ENCODE measurements around the gene PARD3. TPM values are rescaled to one million over a fixed set of nuclear protein-coding genes. Genes with fewer than 3 reads are reported as not detected.

PARD3 gene
- total RNA-seq, 1 donor from 2014 or later = 97.8 TPM

DNA sequence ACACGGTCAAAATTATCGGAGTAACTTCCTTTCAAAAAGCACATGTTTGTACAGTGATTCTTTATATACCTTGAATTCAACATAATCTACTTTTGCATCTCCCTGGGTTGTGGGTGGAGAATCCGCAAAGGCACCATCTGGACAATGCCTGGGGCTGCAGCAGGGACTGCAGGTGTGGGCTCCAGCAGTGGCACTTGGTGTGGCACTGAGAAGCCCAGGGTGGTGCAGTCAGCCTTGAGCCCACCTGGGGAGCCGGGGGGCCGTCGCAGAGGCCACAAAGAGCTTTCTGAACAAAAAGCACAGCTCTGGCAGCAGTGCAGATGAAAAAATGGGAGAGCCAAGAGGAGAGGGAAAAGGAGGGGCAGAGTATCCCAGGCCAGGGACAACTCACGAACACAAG is 22.2 kb downstream of the PARD3 start:
- no peak overlapping the region for H3K4me3 ChIP-seq (ENCODE audit: low read depth, low read length)
- DNase-seq (ENCODE audit: low read depth) = no peak
- TF ChIP-seq CTCF (conservative IDR thresholded peaks at IDR 0.05; ENCODE audit: low read depth, low read length) = no peak

DNA sequence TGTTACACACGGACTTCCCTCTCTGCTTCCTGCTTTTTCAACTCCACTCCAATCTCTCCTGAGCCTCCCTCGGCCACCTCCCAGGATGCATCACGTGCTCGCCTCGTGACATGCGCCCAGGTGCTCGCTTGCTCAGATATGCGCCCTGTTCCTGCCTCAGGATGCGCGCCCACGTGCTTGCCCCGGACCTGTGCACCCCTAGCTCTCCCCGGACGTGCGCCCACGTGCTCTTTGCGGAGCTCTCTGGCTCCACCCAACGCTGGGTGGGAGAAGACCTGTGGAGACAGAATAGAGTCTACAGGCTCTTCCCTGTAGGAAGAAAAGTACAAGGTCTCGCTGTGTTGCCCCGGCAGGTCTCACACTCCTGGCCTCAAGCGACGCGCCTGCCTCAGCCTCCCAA is 23.1 kb downstream of the PARD3 start:
- TF ChIP-seq CTCF (conservative IDR thresholded peaks at IDR 0.05; ENCODE audit: low read depth, low read length) = peak; percentile 39
- no peak for DNase-seq (ENCODE audit: low read depth)
- no peak overlapping the region for H3K4me3 ChIP-seq (ENCODE audit: low read depth, low read length)

DNA sequence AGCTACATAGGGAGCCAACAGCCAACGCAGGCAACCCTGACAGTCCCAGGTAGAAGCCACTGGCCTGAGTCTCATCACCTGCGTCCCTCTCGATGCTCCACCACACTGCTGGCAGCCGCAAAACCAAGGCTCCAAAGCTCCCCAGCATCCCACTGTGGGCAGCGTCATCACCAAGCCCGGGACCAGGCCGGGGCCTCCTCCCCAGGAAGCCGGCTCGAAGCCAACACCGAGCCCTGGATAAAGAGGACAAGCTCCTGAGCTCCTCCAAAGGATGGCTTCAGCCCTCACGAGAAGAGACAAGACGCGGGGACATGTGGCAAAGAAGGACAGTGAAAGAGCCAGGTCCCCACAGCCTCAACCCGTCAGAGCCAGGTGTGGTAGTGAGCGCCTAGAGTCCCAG is 23.9 kb downstream of the PARD3 start:
- H3K4me3 ChIP-seq (ENCODE audit: low read depth, low read length) = no peak overlapping the region
- DNase-seq (ENCODE audit: low read depth) = no peak
- TF ChIP-seq CTCF (conservative IDR thresholded peaks at IDR 0.05; ENCODE audit: low read depth, low read length) = no peak

- DNase-seq (ENCODE audit: low read depth) = peak; percentile 81
- no peak for TF ChIP-seq CTCF (conservative IDR thresholded peaks at IDR 0.05; ENCODE audit: low read depth, low read length)
- H3K4me3 ChIP-seq (ENCODE audit: low read depth, low read length) = peak overlapping the region; percentile 10
These were observed 25.1 kb downstream of the PARD3 start for GRCh38 chr10:34789966-34790506.

- no peak for DNase-seq (ENCODE audit: low read depth)
- no peak for TF ChIP-seq CTCF (conservative IDR thresholded peaks at IDR 0.05; ENCODE audit: low read depth, low read length)
These were observed 28.6 kb downstream of the PARD3 start for GRCh38 chr10:34786464-34786863.

DNA sequence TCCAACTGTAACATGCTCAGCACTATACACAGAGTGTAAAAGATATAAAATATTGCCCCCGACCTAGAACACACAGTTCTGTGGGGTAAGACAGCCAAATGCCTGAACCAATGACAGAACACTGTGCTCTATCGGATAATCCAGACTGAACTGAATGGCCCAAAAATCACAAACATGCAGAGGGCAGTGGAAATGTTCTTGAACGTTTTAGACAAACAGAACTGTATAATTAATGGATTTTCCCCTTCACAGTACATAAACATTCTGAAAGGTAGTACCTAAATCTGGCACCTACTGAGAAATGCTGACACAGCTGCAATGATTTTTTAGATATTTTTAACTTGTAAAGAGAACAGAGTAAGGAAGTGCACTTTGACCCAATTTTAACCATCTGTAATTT is 33.4 kb downstream of the PARD3 start:
- no peak for DNase-seq (ENCODE audit: low read depth)
- TF ChIP-seq CTCF (conservative IDR thresholded peaks at IDR 0.05; ENCODE audit: low read depth, low read length) = no peak
- H3K4me3 ChIP-seq (ENCODE audit: low read depth, low read length) = no peak overlapping the region

More at GRCh38 chr10:34786464-34786863, 28.6 kb downstream of the PARD3 start:
- no peak overlapping the region for H3K4me3 ChIP-seq (ENCODE audit: low read depth, low read length)

DNA sequence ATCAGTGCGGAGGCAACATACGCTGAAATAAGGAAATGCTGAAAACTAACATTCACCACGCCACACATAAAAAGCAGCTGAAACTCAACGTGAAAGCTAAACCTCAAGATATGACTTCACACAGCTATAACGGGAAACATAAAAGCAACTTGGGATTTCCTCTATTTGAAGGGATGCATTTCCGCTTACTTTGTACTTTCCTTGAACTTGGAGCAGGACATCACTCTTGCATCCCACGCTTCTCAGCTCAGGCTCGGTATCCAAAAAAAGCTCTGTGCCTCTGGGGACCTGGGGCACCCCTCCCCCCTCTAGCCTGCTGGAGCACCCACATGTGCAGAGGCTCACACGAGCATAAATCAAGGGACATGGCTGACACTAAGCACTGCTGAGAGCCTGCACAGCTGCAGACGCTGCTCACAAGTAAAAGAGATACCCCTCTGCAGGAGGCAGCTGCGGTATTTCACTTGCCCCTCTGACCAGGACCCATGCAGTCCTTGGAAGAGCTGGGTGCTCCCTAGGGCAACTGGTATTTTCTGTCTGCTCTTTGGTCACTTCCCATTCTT is 34.2 kb downstream of the PARD3 start:
- no peak overlapping the region for H3K4me3 ChIP-seq (ENCODE audit: low read depth, low read length)
- no peak for TF ChIP-seq CTCF (conservative IDR thresholded peaks at IDR 0.05; ENCODE audit: low read depth, low read length)
- no peak for DNase-seq (ENCODE audit: low read depth)
